Activated gamma-delta T cell (primary cell): ENCODE data around the gene PCSK2.

Source experiments
- DNase-seq: peaks from one replicate; lab custom pipeline; 2025; lab: John Stamatoyannopoulos, UW

PCSK2 gene

DNA sequence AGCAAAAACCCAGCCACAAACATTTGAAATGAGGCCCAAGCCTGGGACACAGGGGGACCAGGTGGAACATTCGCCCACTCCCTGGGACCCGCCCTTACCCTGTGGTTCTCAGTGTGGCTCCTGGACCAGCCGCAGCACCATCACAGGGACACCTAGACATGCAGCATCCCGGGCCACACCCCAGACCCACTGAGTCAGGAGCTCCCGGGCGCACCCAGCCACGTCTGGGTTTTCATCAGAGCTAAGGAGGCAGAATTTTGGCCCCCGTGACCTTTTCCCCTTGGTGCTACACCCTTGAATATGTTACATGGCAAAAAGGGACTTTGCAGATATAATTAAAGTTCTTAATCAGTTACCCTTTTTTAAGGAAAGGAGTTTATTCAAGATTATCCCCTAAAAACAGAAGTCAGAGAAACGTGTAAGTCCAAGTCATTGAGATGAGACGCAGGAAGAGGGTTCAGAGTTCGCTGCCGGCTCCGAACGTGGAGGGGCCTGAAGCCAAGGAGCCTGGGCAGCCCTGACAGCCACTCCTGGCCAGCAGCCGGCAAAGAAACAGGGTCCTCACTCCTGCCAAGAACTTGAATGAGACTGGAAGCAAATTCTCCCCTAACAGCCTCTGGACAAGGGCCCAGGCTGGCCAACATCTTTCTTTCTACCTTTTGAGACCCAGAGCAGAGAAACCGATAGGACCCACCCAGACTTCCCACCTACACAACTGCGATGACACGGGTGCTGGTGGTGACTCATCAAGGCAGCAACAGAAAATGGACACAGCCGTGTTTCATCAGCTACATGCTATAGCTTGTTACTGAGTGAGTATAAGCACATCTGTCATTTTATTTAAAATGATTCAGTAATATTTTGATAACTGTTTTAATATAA is 279.0 kb downstream of the PCSK2 start:
- DNase-seq: no peak

DNA sequence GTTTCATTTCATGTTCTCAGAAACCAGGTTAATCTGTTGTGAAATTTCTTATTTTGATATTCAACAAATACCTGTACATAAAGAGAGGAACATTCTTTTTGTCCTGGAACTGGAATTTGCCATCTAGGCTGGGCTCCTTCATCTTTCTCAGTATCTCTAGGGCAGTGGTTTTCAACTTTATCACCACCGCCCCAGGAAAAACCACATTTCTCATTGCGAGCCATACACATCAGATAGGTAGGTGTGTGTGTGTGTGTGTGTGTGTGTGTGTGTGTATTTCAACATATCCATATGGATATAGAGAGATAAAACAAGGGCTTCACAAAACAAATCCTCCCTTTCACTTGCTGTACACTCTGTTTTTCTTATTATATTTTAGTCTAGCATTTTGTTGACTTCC is 280.2 kb downstream of the PCSK2 start:
- DNase-seq: no peak

DNA sequence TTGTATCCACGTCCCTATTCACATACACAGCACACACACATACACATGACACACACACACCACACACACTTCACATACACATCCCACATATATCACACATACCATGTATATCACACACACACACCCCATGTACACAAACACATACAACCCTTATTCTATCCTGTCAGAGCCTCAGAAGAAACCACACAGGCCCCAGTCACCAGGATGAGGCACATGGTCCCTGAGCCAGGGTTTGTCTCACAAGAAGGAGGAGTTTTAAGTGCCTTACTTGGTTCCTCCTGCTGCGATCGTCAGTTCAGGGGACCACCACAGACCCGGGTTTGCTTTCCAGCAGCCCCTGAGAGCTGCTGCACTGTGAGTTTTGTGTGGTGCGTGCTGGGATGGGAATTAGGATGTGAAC is 280.7 kb downstream of the PCSK2 start:
- no peak for DNase-seq

DNA sequence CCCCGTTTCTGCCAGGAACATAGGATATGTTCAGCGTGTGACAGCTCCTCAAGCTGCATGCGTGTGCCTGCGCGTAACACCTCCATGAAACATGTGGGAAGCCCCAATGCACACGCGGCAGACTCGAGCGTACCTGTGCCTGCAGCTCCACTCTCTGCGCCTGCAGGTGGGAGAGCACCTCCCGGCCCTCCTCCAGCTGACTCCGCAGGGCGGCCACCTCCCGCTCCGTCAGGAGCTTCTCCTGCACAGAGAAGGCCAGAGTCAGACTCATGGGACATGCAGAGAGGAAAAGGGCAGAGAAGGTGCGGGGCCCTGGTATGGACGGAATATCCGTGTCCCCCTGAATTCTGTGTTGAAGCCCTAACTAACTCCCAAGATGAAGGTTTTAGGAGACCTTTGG is 281.9 kb downstream of the PCSK2 start:
- no peak for DNase-seq

DNA sequence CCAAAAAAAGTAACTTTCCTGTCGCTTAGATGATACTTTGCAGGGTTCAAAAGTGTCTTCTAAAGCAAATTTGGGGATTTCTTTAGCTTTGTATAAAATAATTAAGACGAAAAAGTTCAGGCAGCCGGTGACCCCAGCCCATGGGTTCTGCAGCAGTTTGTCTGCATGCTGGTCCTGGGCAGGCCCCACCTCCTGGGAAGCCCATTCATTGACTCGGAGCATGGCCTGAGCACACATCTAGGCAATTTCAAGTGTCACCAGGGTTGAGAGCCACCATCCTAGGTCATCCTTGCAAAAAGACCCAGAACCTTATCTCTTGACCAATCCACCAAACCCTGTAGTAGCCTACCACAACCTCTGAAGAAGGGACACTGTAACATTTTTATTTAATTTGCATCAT is 283.7 kb downstream of the PCSK2 start:
- DNase-seq: no peak

DNA sequence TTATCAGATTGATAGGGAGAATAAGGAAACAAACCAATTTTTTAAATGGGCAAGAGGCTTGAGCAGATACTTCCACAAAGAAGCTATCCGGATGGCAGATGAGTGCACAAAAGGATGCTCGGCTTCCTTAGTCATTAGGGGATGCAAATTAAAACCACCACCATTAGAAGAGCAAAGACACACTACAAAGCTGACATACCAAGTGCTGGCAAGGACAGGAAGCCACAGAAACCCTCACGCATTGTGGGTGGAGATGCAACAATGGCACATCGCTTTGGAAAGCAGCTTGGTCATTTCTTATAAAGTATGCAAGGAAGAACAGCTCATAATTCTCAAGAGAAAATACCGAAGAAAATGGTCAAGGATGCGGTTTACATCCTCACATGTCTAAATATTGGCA is 284.6 kb downstream of the PCSK2 start:
- DNase-seq: no peak

DNA sequence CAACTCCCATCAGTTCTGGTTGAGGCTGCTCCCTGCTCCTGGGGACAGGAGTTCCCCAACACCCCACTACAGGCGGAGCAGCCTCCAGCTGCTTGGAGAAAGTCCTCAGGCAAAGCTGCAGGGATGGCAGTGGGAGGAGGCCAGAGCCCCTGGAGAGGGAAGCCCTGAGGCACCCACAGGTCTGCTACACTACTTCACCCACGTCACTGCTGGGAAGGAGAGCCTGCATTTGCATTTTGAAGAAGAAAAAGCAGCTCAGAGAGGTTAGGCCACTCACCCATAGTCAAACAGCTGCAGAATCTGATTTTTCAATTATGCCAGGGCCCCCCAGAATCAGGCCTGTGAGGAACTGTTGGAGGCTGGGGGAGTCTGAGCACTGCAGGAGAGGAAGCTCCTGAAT is 287.1 kb downstream of the PCSK2 start:
- no peak for DNase-seq

DNA sequence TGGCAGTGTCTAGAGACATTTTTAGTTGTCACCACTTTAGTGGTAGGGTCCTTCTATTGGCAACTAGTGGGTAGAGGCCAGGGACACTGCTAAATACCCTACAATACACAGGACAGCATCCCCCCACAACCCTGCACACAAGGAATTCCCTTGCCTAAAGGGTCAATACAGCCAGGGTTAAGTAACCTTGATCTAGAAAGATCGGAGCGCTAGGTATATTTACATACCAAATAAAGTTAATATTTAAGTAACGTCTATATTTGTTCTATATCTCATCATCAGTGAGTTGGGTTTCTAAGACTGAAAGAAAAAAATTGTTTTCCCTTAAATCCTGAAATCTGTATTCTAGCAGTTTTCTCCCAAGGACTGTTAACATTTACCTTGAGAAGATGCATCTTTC is 288.2 kb downstream of the PCSK2 start:
- no peak for DNase-seq

DNA sequence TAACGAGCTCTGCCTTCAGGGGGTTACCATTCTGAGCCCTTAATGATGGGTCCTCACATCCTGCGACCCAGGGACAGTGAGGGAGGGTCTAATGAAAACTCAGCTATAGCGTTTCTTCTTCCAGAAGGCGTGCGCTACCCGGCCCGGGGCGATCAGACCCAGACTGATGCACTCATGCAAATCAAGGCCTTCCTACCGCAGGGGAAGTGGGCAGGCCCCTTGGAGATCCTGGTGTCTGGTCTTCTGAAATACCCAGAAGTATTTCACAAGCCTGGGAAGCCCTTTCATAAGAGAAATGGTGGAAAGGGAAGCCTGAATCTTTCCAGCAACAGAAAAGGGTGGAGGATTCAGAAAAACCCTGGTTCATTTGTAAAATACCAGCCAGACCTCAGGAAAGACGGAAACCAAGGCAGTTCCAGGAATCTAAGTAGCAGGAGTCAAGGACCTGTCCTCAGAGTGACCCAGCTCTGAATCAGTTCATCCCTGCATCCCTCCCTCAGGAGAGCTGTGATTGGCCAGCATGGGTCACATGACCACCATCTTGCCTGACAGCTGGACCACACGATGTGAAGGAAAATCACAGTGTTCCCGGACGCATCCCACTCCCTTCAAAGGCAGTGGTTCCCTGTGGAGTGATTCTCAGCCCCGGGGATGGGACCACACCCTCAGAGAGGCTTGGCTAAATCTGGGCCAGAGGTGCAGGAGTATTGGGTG is 291.7 kb downstream of the PCSK2 start:
- no peak for DNase-seq

DNA sequence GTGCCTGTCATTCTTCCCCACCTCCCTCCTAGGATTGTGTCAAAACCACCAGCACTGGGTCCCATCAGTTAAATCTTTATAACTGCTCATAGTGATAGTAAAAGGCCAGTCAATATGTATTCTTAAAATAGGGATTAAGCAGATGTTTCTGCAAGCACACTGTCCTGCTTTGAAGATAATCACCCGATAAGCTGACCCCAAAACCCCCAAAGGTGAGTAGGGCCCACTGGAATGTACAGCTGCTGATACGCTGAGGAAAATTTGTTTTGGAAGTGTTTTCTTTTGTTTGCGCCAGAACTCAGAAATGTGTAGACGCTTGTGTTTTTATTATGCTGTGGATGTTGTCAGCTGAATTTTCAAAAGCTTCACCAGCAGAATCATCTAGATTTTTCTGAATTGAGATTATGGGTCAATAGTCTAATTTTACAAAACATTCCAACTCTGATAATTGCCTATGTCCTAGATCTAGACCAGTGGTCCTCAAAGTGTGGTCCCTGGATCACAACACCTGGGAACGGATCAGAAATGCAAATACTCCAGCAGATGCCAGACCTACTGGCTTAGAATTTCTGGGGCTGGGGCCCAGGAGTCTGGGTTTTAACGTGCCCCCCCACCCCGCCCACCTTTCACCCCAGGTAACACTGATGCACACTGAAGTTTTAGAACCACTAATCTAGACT is 292.9 kb downstream of the PCSK2 start:
- DNase-seq: no peak

DNA sequence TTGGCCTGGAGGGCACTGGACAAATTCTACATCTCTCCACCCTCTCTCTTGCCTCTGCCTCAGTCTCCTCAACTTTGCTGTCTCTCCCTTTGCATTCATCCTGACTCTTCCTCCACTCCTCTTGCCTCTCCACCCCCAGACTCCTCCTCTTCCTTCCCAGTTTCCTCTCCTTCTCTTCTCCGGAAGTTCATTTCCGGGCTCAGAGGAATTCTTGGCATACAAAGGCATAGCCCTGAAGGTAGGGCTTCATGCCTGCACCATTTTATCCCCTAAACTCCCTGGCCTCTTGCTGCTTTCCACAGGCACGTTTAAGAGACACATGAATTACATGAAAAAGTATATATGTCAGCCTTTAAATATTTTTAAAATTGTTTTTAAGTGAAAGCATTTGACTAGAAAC is 293.7 kb downstream of the PCSK2 start:
- no peak for DNase-seq

DNA sequence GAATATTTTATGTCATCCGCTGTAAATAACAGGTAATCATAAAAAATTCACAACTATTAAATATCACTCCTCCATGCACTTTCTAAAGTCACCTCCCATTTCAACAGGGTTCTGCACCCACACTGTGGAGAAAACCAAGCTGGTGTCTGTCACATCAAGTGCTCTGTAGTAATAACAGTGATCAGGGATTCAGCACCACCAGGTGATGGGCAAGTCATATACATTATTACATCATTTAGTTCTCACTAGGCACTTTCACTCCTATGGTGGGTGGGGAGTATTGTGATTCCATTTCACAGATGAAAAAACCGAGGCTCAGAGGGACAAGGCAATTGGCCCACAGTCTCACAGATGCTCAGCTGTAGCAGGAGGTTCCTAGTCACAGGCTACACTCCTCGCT is 295.7 kb downstream of the PCSK2 start:
- no peak for DNase-seq

DNA sequence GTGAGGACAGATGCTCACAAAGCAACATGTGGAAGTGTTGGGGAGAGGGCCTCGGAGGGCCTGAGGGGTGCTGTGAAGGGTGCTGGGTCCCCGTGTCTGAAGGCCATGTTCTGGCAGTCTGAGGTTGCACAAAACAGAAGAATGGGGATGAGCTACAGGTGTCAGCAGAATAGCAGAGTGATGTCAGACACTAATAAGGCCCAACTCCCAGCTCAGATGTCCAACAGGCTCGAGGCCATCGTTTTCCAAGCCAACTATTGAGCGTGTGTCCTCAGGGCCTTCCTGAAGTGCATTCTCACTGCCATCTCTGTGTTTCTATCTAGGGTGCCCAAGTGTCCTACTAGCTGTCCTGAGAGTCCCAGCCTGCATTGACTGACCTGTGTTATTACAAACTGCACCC is 296.5 kb downstream of the PCSK2 start:
- no peak for DNase-seq

DNA sequence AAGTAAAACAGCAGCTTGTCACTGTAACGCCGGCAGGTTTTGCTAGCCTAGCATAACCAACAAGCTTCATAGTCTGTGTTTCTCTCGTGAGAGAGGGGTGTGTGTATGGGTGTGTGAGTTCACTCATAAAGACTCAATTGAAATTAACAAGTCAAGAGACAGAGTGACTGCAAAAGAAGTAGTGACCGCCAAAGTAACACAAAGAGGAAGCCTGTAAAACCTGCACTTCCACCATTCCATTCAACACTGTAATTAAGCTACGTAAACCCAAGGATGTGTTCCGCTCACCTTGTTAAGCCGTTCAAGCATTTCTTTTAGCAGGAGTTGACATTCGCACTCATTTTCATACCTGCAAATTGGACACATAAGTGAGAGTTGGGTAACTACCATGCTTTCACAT is 297.7 kb downstream of the PCSK2 start:
- no peak for DNase-seq

DNA sequence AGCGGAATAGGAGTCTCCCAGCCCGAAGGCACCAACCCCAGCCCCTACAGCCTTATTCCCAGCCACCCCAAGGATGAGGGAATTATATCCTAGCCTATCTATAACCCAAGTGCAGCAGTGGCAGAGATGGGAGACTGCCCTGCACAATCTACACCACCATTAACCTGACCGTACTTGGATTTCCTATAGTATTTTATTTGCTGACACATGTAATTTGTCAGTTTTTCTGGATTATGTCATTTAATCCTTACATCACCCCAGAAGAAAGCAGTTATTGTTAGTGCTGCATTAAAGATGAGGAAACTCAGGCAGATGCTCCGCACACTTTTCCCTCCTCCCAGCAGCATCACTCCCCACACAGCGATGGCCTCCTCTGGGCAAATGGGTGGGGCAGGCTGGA is 298.3 kb downstream of the PCSK2 start:
- DNase-seq: no peak

DNA sequence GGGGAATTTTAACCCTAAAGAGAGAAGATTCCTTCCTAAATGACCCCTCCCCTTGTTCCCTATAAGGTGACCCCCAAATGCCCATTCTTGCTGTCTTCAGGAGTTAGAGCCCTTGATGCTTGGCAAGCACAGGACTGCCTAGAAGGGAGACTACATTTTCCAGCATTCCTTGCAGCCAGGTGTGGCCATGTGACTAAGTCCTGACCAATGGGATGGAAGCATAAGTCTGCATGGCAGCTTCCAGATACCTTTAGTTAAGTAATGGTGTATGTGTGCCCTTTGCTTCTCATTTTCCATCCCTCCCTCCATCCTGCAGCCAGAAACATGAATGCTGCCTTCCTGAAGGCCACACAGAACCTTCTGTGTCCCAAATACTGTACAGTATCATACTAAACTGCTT is 298.8 kb downstream of the PCSK2 start:
- no peak for DNase-seq

DNA sequence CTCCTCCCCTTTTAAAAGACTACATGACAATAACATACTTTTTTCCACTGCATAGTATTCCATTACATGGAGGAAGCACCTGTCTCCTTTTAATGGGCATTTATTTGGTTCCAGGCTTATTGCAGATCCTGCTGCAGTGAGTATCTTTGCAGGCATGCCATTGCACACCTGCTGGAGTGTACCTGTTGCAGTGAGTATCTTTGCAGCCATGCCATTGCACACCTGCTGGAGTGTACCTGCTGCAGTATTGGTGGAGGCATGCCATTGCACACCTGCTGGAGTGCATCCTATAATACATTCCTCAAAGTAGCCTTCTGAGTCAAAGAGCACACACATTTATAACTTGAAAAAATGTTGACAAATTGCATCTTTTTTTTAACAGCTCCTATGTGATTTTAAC is 302.7 kb downstream of the PCSK2 start:
- no peak for DNase-seq

DNA sequence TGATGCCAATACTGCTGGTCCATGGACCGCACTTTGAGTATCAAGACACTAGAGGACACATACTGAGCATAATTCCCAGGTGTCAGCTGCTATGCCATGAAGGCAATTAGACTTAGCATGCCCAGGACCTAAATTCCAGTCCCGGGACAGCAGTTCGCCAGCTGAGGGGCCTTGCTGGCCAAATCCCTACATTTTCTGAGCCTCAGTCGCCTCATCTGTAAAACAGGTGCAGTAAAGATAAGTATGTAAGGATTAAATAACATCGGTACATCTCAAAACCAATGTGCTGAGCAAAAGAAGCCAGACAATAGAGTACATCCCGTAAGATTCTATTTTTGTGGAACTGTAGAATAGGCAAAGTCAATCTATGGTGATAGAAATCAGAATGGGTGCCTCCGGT is 303.3 kb downstream of the PCSK2 start:
- no peak for DNase-seq

DNA sequence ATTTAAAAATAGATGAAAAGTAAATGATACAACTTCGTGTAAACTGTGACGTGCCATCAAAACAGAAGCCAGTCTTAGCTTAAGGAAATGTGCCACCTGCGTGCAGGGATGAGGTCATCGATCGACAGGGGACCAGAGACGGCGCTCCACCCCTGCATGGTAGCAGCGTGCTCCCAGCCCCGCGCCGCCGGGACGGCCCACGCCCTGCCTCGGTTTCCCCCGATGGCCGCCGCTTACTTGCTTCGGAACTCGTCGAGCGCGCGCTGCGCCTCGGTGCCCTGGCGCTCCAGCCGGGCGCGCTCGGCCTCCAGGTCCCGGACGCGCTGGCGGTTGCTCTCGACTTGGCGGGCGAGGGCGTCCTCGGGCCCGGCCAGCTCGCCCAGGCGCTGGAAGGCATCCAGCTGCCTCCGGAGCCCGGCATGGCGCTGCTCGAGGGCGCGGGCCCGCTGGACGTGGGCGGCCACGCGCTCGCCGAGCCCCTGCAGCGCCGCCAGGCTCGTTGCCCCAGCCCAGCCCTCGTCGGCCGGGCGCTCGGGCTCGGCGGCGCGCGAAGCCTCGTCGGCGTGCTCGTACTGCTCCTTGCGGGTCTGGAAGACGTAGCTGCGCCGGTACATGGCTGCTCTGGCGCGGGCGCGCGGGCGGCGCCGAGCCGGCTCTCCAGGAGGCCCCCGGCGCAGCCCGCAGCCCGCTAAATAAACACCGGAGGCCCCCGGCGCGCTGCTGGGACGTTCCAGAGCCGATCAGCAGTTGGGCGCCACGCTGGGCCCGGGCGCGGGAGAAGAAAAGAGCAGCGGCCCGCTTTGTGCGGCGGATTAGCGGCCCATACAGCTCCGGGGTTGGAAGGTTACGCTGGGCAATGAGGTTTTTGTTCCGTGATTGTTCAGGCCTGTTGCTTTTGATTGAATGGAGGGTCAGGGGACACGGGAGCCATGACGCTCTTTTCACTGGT is 304.1 kb downstream of the PCSK2 start, which contains the start of gene BFSP1:
Gene BFSP1, minus strand, starts transcription at position 664 of the 949 bp plus-strand sequence. Its CDS starts 50 bp downstream, at position 614.
- peak; percentile 39 for DNase-seq

DNA sequence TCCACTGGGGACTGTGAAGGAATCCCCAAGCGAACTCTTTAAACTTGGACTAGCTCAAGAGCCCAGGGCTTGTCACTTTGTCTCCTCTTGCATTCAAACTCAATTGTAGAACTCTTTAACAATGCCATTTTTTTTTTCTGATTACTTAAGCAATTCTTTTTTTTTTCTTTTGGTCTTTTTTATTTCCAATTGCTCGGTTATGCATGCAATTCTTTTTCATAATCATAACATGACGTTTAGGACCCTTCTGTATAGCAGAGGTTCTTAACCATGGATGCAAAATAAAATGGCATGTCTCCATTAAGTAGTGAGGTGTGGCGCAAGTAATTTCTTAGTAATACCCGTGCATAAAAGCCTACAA is 304.8 kb downstream of the PCSK2 start:
- no peak for DNase-seq

DNA sequence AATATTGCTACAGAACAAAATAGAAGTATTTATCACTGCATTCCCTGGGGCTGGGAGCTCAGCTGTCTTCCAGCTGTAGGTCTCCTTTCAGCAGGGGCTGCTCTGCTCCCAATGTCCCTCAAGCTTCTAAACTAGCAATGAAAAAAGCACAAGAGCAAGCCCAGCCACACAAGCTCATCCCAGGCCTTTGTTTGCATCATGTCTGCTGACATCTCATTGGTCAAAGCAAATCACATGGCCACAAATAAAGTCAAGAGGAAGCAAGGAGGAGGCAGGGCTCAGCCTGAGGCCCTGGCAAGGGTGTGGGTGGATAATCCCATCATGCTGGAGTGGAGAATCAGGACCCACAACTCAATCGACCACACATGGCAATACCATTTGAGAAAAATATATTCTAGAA is 306.6 kb downstream of the PCSK2 start:
- no peak for DNase-seq

DNA sequence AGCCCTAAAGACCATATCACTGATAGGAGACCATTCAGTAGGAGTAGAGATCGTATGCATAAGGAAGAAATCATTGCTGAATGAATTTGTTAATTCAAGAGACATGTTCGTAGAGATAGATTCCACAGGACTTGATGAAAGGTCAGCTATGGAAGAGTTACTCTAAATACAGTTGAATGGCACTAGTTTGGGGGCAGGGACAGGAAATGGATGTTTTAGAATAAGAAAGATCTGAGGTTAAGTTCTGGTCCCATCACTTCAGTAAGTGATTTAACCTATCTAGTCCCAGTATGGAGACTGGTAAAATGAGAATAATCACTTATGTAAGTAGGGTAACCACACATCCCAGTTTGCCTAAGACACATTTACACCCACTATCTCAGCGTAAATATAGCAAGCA is 307.2 kb downstream of the PCSK2 start:
- no peak for DNase-seq
